COLO668 (cell line): Measurements from ENCODE around the gene HOXD12.
A peak's percentile ranks its signal among the peaks of the same experiment; 100 is the strongest.

ENCODE experiments used
- DNase-seq: peaks from one replicate; lab custom pipeline; 2025; ENCODE audit not compliant: unreplicated experiment; lab: John Stamatoyannopoulos, UW

Gene HOXD12

GRCh38 chr2:176147210-176147799 is 47.7 kb downstream of the HOXD12 start:
- DNase-seq, result no peak

DNA sequence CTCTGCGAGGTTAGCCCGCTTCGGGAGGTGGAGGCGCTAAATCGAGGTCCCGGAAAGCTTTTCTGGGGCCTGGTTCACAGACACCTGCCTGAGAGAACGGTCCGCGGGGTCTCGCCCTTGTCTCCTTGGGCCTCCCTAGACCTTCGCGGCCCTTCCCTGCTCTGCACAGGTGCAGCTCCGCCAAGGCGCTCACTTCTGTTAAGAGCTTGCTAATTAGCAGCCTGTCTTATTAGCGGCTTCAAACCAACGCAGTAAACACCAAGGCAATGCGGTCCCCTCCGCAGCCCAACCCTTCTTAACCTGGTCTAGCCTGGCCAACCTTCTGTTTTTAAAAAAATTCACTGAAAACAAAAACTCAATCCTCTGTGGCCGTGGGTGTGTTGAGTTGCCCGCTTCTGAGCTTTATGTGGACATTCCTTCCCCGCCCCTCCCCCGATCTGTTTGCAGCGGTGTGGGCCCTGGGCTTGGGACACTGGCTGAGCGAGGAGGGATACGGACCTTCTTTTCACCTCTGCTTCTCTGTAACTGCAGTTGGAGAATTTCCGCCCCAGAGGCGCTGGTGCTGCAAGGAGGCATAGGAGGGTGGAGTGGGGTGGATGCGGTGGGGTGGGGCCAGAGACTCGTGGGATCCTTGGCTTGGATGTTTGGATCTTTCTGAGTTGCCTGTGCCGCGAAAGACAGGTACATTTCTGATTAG is 48.4 kb downstream of the HOXD12 start:
- DNase-seq, result no peak

- DNase-seq, result no peak
Measured at GRCh38 chr2:176148751-176149421, 49.3 kb downstream of the HOXD12 start.

- DNase-seq, result no peak
Measured at GRCh38 chr2:176149481-176149938, 49.9 kb downstream of the HOXD12 start.

DNA sequence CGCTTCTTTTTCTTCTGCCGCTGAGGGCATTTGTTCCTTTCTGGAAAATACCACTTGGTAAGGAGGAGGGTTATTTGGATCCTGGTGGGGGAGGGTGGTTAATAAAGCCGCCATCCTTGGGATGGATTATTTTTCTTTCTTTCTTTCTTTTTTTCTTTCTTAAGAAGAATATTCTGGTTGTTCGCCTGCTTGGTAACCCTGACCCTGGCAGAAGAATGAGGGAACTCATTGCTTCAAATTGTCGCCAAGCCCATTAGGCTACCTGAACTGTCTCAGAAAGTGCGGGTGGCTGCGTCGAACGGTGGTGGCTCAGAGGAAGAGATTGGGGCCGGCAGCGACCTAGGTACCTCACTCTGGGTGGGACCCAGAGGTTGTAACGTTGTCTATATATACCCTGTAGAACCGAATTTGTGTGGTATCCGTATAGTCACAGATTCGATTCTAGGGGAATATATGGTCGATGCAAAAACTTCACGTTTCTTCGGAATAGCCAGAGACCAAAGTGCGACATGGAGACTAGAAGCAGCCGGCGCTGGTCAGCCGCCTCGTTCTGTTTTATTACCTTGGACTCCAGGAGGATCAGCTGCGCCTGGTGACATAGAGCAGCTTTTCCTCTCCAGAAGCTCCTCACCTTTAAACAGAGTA is 50.5 kb downstream of the HOXD12 start:
- no peak for DNase-seq

DNA sequence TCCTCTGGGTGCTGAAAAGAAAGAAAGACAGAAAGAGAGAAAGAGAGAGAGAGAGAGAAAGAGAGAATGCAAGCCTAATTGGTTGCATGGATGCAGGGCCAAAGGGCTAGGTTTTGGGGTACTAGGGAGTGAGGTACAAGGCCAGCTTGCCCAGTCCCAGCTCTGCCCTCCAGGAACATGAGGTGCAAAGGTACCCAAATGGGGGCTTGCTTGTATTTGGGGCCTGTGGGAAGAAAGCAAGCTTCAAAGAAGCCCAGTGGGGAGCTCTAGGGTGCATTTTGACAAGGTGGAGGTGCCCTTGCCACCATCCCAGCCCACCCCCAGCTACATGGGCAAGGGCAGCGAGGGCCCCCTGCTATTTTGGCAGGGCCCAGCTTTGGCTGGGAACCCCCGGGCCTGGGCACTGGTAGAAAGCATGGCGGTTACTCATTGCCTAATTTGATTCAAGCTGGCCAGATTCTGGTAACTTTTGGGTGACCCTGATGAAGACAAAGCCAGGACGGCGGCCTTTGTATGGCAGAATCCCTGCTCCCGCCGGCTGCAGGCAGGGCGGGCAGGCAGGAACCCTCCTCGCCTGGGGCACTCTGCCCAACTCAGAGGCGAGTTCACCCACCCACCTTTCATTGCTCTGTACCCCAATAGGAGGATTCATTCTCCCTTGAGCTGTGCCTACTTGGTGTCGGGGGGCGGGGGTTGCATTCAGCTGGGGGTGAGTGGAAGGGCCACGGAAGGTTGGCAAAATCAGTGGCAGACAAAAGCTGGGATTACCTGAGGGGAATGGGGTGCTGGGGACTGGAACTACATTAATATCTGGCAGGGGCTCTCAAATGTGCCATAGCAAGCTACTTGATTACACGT is 51.2 kb downstream of the HOXD12 start:
- DNase-seq, result no peak

GRCh38 chr2:176151442-176152287 is 52.1 kb downstream of the HOXD12 start, which contains the start of gene HOXD4:
HOXD4 (plus strand) TSS chr2:176151550; CDS start chr2:176151634, 84 bp downstream.
- peak; percentile 37 for DNase-seq
